GM19463 (cell line): ENCODE measurements around the gene RDH16.
"Not testable (repeated sequence)": the region's sequence is repeated elsewhere in the genome, so short reads cannot be mapped to it uniquely, and the experiment has no call there.

Source experiments
- ATAC-seq: cut with Tn5 transposase; IDR thresholded peaks from one replicate; pipeline ENCODE4 v1.9.1; 2021; ENCODE audit warnings: mild to moderate bottlenecking, moderate library complexity; ENCODE audit not compliant: unreplicated experiment

The RDH16 gene

GRCh38 chr12:56927281-56927680, 30.1 kb downstream of the RDH16 start:
- no peak for ATAC-seq

DNA sequence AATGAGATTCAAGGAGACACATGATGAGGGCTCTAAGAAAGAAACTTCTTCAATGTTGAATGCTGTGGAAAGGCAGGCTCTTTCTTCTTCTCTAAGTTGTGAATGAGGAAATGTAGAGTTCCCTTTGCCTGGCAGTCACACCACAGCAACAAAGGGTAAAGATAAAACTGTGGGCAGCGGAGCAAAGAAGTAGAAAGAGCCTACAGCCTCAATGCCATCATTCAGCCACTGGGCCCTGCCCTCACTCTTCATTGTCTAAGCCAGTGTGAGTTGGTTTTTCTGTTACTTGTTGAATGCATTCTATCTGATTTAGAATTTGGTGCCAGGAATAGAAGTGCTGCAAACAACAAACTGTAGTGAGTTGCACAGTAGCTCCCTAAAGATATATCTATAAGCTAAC, 35.4 kb downstream of the RDH16 start:
- no peak for ATAC-seq

- ATAC-seq, result no peak
Observed at GRCh38 chr12:56921346-56921745, 36.1 kb downstream of the RDH16 start.

GRCh38 chr12:56918139-56918538, 39.3 kb downstream of the RDH16 start:
- not testable (repeated sequence) for ATAC-seq

- ATAC-seq, result no peak
Observed at GRCh38 chr12:56916996-56917333, 40.4 kb downstream of the RDH16 start.

DNA sequence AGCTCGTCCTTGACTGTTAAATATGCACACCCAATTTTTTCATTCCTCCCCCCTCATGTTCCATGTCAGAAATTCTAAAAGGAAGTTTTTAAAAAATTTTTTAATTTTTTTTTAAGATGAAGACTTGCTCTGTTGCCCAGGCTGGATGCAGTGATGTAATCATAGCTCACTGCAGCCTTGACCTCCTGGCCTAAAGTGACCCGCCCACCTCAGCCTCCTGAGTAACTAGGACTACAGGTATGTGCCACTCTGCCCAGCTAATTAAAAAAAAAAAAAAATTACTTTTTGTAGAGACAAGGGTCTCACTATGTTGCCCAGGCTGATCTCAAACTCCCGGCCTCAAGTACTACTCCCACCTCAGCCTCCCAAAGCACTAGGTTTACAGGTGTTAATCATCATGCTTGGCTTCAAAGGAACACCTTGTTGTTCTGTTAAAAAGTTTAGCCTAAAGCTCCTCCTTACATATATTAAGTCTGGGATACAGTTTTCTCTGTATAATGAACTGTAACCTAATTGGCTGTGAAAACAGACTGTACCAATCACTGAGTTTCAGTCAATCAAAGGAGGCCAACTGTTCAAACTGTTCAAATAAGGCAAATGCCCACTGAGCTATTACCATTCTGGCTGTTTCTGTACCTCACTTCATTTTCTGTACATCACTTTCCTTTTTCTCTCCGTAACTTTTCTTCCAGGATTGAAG, 41.0 kb downstream of the RDH16 start:
- ATAC-seq, result no peak

DNA sequence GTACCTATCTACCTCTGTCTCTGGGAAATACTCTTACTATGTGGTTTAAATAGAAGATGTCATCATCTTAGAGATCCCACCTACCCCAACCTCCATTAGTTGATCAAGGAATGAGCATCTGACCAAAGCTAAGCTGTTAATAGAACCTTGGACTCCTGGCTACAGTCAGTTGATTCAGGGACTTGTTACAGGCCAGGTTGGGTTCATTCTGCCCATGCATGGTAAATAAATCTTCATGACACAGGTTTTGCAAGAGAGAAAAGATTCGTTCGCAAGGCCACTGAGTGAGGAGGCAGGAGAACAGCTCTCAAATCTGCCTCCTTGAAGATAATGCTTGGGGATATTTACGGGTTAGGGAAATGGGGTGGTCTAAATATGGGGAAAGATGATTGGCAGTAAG, 42.7 kb downstream of the RDH16 start:
- no peak for ATAC-seq

GRCh38 chr12:56914256-56914655, 43.2 kb downstream of the RDH16 start:
- no peak for ATAC-seq

GRCh38 chr12:56909403-56909802, 48.0 kb downstream of the RDH16 start:
- ATAC-seq, result not testable (repeated sequence)

- ATAC-seq, result no peak
Observed at GRCh38 chr12:56908136-56908535, 49.3 kb downstream of the RDH16 start.

- no peak for ATAC-seq
Observed at GRCh38 chr12:56905852-56906251, 51.6 kb downstream of the RDH16 start.

DNA sequence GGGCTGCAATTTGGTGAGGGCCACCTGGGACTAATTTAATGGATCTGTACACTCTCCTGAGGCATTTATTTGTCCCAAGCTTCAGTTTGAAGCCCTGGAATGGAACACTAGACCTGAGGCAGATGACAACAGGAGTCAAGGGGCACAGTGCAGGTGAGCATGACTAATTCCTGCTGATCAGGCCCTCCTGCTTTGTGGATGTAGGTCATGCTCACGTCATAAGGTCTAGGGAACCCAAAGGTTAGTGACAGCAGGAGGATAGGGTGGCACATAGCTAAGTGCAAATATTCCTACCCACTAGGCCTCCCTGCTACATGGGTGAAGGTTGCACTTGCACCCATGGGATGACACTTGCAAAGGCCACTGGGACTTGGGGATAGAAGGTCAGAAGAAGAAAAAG, 54.0 kb downstream of the RDH16 start:
- ATAC-seq, result no peak
